Natural killer cell (primary cell): Measurements from ENCODE around the gene IRAK4. TPM values are rescaled to one million over a fixed set of nuclear protein-coding genes. Genes with fewer than 3 reads are reported as not detected.

Experiments
- ATAC-seq, 3 donors: fragments of 150-1000 bp in 2 of 3; fragments of 200-7000 bp in 1 of 3; cut with Tn5 transposase; 1 replicate in 1 of 3; 2 replicates in 2 of 3; pipeline ENCODE4 v1.10.0; 2021; ENCODE audit warnings: mild to moderate bottlenecking in 2 of 3, moderate library complexity in 2 of 3
- DNase-seq, 2 donors: peaks; one replicate each; pipeline versions ENCODE4 v3.0.0 to v3.0.0-alpha.2; 2013 to 2021; ENCODE audit warnings: mixed read lengths in 1 of 2
- H3K27ac ChIP-seq: one replicate; pipeline ENCODE4 v1.5.1; 2013; ENCODE audit warnings: mild to moderate bottlenecking, low read length
- H3K27me3 ChIP-seq: one replicate; pipeline ENCODE4 v1.6.1; 2013; ENCODE audit warnings: low read length; ENCODE audit not compliant: control insufficient read depth, insufficient read depth
- H3K36me3 ChIP-seq: one replicate; pipeline ENCODE4 v1.6.1; 2013; ENCODE audit warnings: low read length; ENCODE audit not compliant: control insufficient read depth, insufficient read depth
- H3K4me1 ChIP-seq: one replicate; pipeline ENCODE4 v1.6.1; 2013; ENCODE audit warnings: low read length; ENCODE audit not compliant: control insufficient read depth, insufficient read depth
- H3K4me3 ChIP-seq: one replicate; pipeline ENCODE4 v1.5.1; 2013; ENCODE audit warnings: low read length
- H3K9me3 ChIP-seq: one replicate; pipeline ENCODE4 v1.6.1; 2013; ENCODE audit warnings: low read length; ENCODE audit not compliant: control insufficient read depth, insufficient read depth
- H3K27ac Mint-ChIP-seq, 2 donors: one replicate each; pipeline ENCODE4 v1.8.0; 2022; ENCODE audit warnings: mild to moderate bottlenecking in 2 of 2, mixed read lengths in 2 of 2, moderate library complexity in 1 of 2
- H3K27me3 Mint-ChIP-seq, 2 donors: one replicate each; pipeline ENCODE4 v1.8.0; 2022; ENCODE audit warnings: low read depth in 2 of 2, mixed read lengths in 2 of 2
- H3K36me3 Mint-ChIP-seq: one replicate; pipeline ENCODE4 v1.8.0; 2022; ENCODE audit warnings: mixed read lengths
- H3K4me1 Mint-ChIP-seq, 2 donors: one replicate each; pipeline ENCODE4 v1.8.0; 2022; ENCODE audit warnings: mixed read lengths in 2 of 2
- H3K4me3 Mint-ChIP-seq: one replicate; pipeline ENCODE4 v1.8.0; 2022; ENCODE audit warnings: mild to moderate bottlenecking, moderate library complexity, mixed read lengths
- H3K9me3 Mint-ChIP-seq, 2 donors: one replicate each; pipeline ENCODE4 v1.8.0; 2022; ENCODE audit warnings: mixed read lengths in 2 of 2
- CTCF ChIP-seq: fragments of 200-600 bp; IDR thresholded peaks from one replicate; pipeline ENCODE4 v1.8.0; 2022; ENCODE audit warnings: antibody characterized with exemption
- WGBS: methylation state at CpG from one replicate; pipeline ENCODE4 v1.1.7; 2013; ENCODE audit warnings: missing lambda C conversion rate; ENCODE audit not compliant: insufficient coverage; 5-methylcytosine and 5-hydroxymethylcytosine counted together
- intact Hi-C: fragments of 100-400 bp; cut with micrococcal nuclease; formaldehyde crosslinking; loops from one replicate; pipeline ENCODE4 v1.14.2; 2022
- total RNA-seq, 4 donors: library from RNA; stranded (reverse); fragments of 120-200 nt in 1 of 4; gene quantifications; one replicate each; pipeline versions ENCODE4 v1.2.3 to v1.2.4, GENCODE V29; 2013 to 2022

The IRAK4 gene
- total RNA-seq, 3 donors from 2014 or later (not counting 1 experiment from before 2014, with no cell fraction given): 60.6 to 70.4 (median 70.3) TPM

DNA sequence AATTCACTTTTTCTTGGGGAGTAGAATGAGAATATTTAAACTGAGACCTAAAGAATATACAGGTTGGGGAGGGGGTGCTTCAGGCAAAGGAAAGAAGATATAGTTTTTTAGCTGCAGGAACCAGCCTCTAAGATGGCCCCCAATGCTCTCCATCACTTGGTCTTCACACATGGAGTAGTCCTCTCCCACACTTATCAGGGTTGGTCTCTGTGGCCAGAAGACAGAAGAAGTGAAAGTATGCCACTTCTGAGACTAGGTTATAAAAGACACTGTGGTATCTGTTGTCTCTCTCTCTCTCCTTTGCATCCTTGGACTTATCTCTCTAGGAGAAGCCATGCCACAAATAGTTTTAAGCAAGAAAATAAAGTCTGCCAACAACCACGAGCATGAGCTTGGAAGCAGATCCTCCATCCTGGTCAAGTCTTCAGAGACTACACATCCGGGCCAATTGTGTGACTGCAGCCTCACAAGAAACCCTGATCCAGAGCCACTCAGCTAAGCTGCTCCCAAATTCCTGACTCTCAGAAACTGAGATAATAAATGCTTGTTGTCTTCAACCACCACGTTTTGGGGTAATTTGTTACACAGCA lies 18.1 kb upstream of the IRAK4 start:
- no peaks in the 10 kb centered on the region for H3K9me3 Mint-ChIP-seq
- H3K9me3 ChIP-seq: no peaks in the 10 kb centered on the region
- peaks cover 47% of the 10 kb centered on the region for H3K36me3 ChIP-seq
- no peak overlapping the region for H3K27ac ChIP-seq
- WGBS: 99% methylated on average over 2 of the region's 3 CpGs
- peaks cover 0 to 5% of the 10 kb centered on the region in 2 donors for H3K4me1 Mint-ChIP-seq
- H3K4me1 ChIP-seq: no peaks in the 10 kb centered on the region
- H3K36me3 Mint-ChIP-seq: peaks cover 7% of the 10 kb centered on the region
- H3K27me3 ChIP-seq: no peaks in the 10 kb centered on the region
- H3K4me3 ChIP-seq: no peak overlapping the region
- no peak for DNase-seq
- ATAC-seq: no peak
- no peak overlapping the region for H3K4me3 Mint-ChIP-seq
- H3K27ac Mint-ChIP-seq: no peak overlapping the region
- no peak for TF ChIP-seq CTCF
- no peaks in the 10 kb centered on the region for H3K27me3 Mint-ChIP-seq
- intact Hi-C loops: no loop called here

DNA sequence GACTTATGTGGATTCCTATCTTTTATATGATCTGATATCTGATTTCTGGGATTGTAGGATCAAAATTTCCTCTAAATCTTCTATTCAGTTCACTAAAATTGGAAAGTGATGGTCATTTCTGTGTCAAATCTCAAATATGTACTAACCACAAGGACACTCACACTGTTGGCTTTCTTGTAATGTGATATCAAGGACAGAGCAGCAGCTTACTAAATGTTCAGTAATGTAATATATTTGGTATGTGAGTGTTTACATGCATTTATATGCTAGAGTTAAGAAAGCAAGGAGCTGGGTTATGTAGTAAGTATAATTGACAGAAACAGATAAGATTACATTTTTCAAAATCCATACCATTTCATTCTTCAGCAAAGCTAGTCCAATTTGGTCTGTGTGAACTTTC lies 16.6 kb upstream of the IRAK4 start:
- DNase-seq (no peak), ATAC-seq (no peak)
- no peaks in the 10 kb centered on the region for H3K36me3 Mint-ChIP-seq

DNA sequence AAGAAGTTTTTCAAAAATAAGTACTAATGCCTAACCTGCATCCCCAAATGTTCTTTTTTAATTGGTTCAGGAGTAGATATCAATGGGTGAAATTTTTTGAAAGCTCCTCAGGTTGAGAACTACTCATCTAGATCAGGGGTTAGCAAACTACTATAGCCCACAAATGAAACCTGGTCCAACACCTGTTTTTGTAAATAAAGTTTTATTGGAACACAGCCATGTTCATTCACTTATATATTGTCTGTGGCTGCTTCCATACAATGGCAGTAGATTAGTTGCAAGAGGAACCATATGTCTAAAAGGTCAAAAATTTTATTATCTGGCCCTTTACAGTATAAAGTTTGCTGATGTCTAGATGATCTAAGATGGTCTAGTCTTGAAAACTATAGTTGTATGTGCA lies 13.9 kb upstream of the IRAK4 start:
- no peaks in the 10 kb centered on the region for H3K36me3 Mint-ChIP-seq
- H3K27me3 ChIP-seq: no peaks in the 10 kb centered on the region
- H3K4me1 ChIP-seq: no peaks in the 10 kb centered on the region
- intact Hi-C loops: no loop called here
- no peak overlapping the region for H3K4me3 ChIP-seq
- no peak overlapping the region for H3K27ac Mint-ChIP-seq
- no peaks in the 10 kb centered on the region for H3K9me3 Mint-ChIP-seq
- H3K27ac ChIP-seq: no peak overlapping the region
- no peak for DNase-seq
- H3K9me3 ChIP-seq: no peaks in the 10 kb centered on the region
- peaks cover 5 to 12% of the 10 kb centered on the region in 2 donors for H3K4me1 Mint-ChIP-seq
- TF ChIP-seq CTCF: no peak
- H3K4me3 Mint-ChIP-seq: no peak overlapping the region
- peaks cover 28% of the 10 kb centered on the region for H3K36me3 ChIP-seq
- no peaks in the 10 kb centered on the region for H3K27me3 Mint-ChIP-seq
- ATAC-seq: no peak

More for the DNA sequence above, 16.6 kb upstream of the IRAK4 start:
- Histone ChIP-seq H3K27me3 (no peaks in the 10 kb centered on the region), H3K4me1 (no peaks in the 10 kb centered on the region), H3K27ac (no peak overlapping the region), H3K4me3 (no peak overlapping the region), H3K9me3 (no peaks in the 10 kb centered on the region), H3K36me3 (peaks cover 36% of the 10 kb centered on the region)
- H3K9me3 Mint-ChIP-seq: no peaks in the 10 kb centered on the region
- no peak overlapping the region for H3K4me3 Mint-ChIP-seq
- TF ChIP-seq CTCF: no peak
- intact Hi-C loops: no loop called here
- peaks cover 0 to 5% of the 10 kb centered on the region in 2 donors for H3K4me1 Mint-ChIP-seq
- no peak overlapping the region for H3K27ac Mint-ChIP-seq
- no peaks in the 10 kb centered on the region for H3K27me3 Mint-ChIP-seq

DNA sequence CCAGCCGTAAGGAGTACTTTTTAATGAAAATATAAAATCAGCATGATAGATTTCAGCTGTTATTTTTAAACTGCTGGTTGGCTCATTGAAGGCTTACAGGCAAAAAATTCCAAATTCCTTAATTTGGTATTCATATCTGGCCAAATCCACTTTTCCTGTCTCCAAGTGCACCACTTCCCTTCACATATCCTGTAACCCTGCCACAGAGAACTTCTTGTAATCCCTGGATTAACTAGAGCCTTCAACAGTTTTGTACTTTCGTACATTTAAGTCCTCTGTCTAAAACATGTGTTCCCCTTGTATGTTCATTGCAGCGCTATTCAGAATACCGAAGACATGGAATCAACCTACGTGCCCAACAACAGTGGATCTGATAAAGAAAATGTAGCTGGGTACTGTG lies 9.7 kb upstream of the IRAK4 start:
- Histone ChIP-seq H3K27me3 (no peaks in the 10 kb centered on the region), H3K27ac (no peak overlapping the region), H3K9me3 (no peaks in the 10 kb centered on the region), H3K4me1 (no peaks in the 10 kb centered on the region), H3K36me3 (peaks cover 17% of the 10 kb centered on the region), H3K4me3 (no peak overlapping the region)
- H3K4me1 Mint-ChIP-seq: peaks cover 12 to 20% of the 10 kb centered on the region in 2 donors
- no peak overlapping the region for H3K27ac Mint-ChIP-seq
- ATAC-seq: no peak
- H3K4me3 Mint-ChIP-seq: no peak overlapping the region
- H3K36me3 Mint-ChIP-seq: peaks cover 7% of the 10 kb centered on the region
- H3K27me3 Mint-ChIP-seq: no peaks in the 10 kb centered on the region
- no peak for TF ChIP-seq CTCF
- no peaks in the 10 kb centered on the region for H3K9me3 Mint-ChIP-seq
- no peak for DNase-seq
- WGBS: 100% methylated on average over 5 of the region's 5 CpGs
- intact Hi-C loops: no loop called here
